ENCODE data around the gene SPINDOC.

- no peak for TF ChIP-seq EZH2 (IDR thresholded peaks at IDR 0.05; ENCODE audit: insufficient read depth, poor library complexity, severe bottlenecking)
- no peak for TF ChIP-seq EZH2phosphoT487 (IDR thresholded peaks at IDR 0.05; ENCODE audit: insufficient read depth, low read depth)
Observed at GRCh38 chr11:63862923-63863322, 49.7 kb downstream of the SPINDOC start.
